Heart left ventricle (tissue), 13 donors: ENCODE results near the gene CPLANE1.

ENCODE experiments used
- POLR2A ChIP-seq, 2 donors: fragments of 450-650 bp; IDR thresholded peaks; one replicate each; pipeline ENCODE4 v1.6.1; 2017; ENCODE audit warnings: antibody characterized with exemption in 2 of 2, mild to moderate bottlenecking in 2 of 2, moderate library complexity in 2 of 2
- TF ChIP-seq, protein P1 (sequence below), 12 donors: fragments of 200-600 bp; sonication (generic) in 4 of 12; IDR thresholded peaks; one replicate each; pipeline versions ENCODE4 v1.5.0 to v1.8.0; 2018 to 2022; ENCODE audit warnings: antibody characterized with exemption in 12 of 12, mild to moderate bottlenecking in 5 of 12
- donor health status: ischemic (EF 13 %, LVEDD 7.1; RV severe dilation, severe dysfunction).
- donor health status: DM: no; HTN: yes; CAD: no.
- donor health status: DM: no; HTN: no; CAD: no.
- donor health status: ischemic (EF 25% LVEDD 6.9; RV normal size, moderate dysfunction).
- donor health status: ischemic (EF 25% LVEDD 5.7; RV mildly dilated, moderate dysfunction).
- donor health status: ischemic (EF 35%, LVEDD 5.7; RV mildly dilated, moderate dysfunction).
- donor health status: nonischemic (EF 11% LVEDD 7.7; RV severe dilation, severe dysfunction).
- donor health status: DM: yes; HTN: yes; CAD: no.
- donor health status: PGD.
- donor health status: ischemic (EF 29% LVEDD 5.4; RV normal size, mild dysfunction).
- donor health status: nonischemic (EF 23%, LVEDD 6.1; RV moderate dilation, normal function).

DNA sequence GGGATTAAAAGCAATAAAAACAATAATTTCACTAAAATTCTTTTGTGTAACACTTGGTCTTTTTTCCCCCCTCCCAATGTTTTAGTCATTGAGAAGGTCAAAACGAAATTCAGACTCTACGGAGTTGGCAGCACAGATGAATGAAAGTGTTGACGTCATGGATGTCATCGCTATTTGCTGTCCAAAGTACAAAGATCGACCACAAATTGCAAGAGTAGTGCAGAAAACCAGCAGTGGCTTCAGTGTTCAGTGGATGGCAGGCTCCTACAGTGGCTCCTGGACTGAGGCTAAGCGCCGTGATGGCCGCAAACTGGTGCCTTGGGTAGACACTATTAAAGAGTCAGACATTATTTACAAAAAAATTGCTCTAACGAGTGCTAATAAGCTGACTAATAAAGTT, 184.7 kb downstream of the CPLANE1 start:
- no peak for TF ChIP-seq POLR2A (IDR thresholded peaks at IDR 0.05)
- TF ChIP-seq, protein P1, sequence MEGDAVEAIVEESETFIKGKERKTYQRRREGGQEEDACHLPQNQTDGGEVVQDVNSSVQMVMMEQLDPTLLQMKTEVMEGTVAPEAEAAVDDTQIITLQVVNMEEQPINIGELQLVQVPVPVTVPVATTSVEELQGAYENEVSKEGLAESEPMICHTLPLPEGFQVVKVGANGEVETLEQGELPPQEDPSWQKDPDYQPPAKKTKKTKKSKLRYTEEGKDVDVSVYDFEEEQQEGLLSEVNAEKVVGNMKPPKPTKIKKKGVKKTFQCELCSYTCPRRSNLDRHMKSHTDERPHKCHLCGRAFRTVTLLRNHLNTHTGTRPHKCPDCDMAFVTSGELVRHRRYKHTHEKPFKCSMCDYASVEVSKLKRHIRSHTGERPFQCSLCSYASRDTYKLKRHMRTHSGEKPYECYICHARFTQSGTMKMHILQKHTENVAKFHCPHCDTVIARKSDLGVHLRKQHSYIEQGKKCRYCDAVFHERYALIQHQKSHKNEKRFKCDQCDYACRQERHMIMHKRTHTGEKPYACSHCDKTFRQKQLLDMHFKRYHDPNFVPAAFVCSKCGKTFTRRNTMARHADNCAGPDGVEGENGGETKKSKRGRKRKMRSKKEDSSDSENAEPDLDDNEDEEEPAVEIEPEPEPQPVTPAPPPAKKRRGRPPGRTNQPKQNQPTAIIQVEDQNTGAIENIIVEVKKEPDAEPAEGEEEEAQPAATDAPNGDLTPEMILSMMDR (IDR thresholded peaks at IDR 0.05) = no peak
